ENCODE data around the gene ZMYND8.

Gene ZMYND8

DNA sequence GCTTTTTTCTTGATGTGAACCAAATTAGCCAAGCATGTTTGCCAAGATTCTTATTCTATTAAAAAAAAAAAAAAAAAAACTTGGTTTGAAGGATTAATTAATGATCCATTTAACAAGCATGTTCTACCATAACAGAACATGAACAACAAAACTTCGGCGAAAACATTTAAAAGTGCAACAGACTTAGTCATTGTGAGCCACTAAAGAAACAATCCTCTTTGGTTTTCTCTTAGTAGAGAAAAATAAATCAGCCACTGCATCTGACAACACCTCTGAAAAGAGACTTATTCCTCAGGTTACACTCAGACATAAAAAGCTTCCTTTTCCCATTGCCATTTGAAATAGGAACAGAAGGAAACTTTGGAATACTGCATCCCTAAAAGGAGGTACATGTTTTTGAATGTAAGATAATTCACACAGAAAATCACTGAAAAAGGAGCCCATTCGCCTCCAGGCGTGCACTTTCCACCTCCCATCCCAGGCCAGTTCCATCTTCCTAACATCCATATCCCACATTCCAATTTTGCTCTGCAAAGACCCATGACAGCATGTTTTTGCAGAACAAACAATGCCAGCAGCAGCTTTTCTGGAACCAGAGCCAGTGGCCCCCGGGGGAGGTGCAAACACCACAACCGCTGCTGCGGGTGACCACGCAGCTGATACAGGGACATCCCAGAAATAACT lies 79.5 kb downstream of the ZMYND8 start:
- TF ChIP-seq, protein P1, sequence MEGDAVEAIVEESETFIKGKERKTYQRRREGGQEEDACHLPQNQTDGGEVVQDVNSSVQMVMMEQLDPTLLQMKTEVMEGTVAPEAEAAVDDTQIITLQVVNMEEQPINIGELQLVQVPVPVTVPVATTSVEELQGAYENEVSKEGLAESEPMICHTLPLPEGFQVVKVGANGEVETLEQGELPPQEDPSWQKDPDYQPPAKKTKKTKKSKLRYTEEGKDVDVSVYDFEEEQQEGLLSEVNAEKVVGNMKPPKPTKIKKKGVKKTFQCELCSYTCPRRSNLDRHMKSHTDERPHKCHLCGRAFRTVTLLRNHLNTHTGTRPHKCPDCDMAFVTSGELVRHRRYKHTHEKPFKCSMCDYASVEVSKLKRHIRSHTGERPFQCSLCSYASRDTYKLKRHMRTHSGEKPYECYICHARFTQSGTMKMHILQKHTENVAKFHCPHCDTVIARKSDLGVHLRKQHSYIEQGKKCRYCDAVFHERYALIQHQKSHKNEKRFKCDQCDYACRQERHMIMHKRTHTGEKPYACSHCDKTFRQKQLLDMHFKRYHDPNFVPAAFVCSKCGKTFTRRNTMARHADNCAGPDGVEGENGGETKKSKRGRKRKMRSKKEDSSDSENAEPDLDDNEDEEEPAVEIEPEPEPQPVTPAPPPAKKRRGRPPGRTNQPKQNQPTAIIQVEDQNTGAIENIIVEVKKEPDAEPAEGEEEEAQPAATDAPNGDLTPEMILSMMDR (IDR thresholded peaks at IDR 0.05; ENCODE audit: poor library complexity, severe bottlenecking), result no peak
- Histone ChIP-seq H3K9me3 (ENCODE audit: severe bottlenecking) (no peaks in the 10 kb centered on the region), H3K4me3 (ENCODE audit: severe bottlenecking) (no peak overlapping the region), H3K27ac (ENCODE audit: poor library complexity, severe bottlenecking) (peak overlapping the region; percentile 98), H3K36me3 (ENCODE audit: low read depth) (peaks cover 96% of the 10 kb centered on the region), H3K27me3 (ENCODE audit: insufficient read depth, poor library complexity, severe bottlenecking) (no peaks in the 10 kb centered on the region), H3K4me1 (ENCODE audit: insufficient read depth, poor library complexity, severe bottlenecking) (peaks cover 43% of the 10 kb centered on the region)
- DNase-seq (ENCODE audit: low spot score), result no peak
- no peak for ATAC-seq (ENCODE audit: low read depth)

DNA sequence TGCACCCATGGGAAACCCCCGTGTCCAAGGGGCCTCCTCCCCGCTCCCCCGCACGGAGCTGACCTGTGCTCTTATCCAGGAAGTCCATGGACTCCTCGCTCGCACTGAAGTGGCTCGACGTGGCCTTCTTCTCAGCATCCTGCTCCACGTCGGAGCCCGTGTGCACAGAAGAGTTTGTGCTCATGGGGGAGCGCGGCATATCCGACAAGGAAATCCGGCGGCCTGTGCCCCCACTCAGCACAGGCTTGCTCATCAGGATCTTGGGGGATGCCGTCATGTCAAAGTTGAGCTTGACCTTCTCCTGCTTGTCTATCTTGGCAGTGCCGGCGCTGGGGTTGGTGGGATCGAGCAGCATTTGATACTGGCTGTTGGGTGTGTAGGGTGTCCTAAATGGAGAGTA lies 80.2 kb downstream of the ZMYND8 start:
- no peak for ATAC-seq (ENCODE audit: low read depth)
- DNase-seq (ENCODE audit: low spot score), result no peak
- Histone ChIP-seq H3K4me1 (ENCODE audit: insufficient read depth, poor library complexity, severe bottlenecking) (peaks cover 43% of the 10 kb centered on the region), H3K36me3 (ENCODE audit: low read depth) (peaks cover 96% of the 10 kb centered on the region), H3K4me3 (ENCODE audit: severe bottlenecking) (no peak overlapping the region), H3K9me3 (ENCODE audit: severe bottlenecking) (no peaks in the 10 kb centered on the region), H3K27me3 (ENCODE audit: insufficient read depth, poor library complexity, severe bottlenecking) (no peaks in the 10 kb centered on the region), H3K27ac (ENCODE audit: poor library complexity, severe bottlenecking) (peak overlapping the region; percentile 98)
- TF ChIP-seq, protein P1 (IDR thresholded peaks at IDR 0.05; ENCODE audit: poor library complexity, severe bottlenecking), result no peak

DNA sequence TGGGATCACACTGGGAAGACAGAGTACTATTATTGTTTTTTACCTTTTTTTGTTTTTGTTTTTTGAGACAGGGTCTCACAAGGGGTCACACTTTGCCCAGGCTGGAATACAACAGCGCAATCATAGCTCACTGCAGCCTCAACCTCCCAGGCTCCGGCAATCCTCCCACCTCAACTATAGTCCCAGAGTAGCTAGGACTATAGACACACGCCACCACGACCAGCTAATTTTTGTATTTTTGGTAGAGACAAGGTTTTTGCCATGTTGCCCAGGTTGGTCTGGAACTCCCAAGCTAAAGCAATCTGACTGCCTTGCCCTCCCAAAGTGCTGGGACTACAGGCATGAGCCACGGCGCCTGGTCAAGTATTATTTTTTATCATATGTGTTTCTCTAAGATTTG lies 81.0 kb downstream of the ZMYND8 start:
- Histone ChIP-seq H3K27ac (ENCODE audit: poor library complexity, severe bottlenecking) (peak overlapping the region; percentile 98), H3K36me3 (ENCODE audit: low read depth) (peaks cover 92% of the 10 kb centered on the region), H3K4me3 (ENCODE audit: severe bottlenecking) (no peak overlapping the region), H3K9me3 (ENCODE audit: severe bottlenecking) (no peaks in the 10 kb centered on the region), H3K4me1 (ENCODE audit: insufficient read depth, poor library complexity, severe bottlenecking) (peaks cover 43% of the 10 kb centered on the region), H3K27me3 (ENCODE audit: insufficient read depth, poor library complexity, severe bottlenecking) (no peaks in the 10 kb centered on the region)
- no peak for ATAC-seq (ENCODE audit: low read depth)
- no peak for DNase-seq (ENCODE audit: low spot score)
- TF ChIP-seq, protein P1 (IDR thresholded peaks at IDR 0.05; ENCODE audit: poor library complexity, severe bottlenecking), result no peak

DNA sequence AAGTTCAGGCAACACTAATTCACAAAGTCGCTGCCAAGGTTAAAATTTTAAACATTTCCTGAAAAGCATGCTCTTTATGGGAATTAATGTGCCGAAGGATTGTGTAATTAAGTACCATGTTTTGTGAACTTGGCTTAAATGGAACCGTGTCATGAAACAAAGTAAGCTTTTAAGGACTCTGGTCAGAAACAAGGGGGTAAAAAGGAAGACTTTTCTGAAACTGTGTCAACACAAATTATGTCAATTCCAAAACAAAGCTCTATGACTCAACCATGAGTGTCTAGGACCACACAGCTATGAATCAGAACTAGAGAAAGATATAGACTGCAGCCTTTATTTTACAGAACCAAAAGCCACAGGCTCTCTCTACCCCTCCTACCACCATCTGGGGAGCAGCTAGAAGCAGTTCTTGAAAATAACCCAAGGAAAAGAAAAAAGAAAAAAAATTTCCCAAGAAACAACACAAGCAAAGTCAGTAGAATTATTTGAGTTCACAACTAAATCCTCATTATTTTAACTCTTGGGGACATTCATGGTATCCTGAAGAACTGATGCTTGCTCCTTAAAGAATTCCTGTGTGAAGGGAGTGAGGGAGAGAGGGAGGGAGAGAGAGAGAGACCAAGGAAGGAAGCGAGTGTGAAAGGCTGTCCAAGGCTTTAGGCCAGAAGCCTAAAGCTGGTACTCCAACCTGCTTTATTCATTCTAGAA lies 81.9 kb downstream of the ZMYND8 start:
- TF ChIP-seq, protein P1 (IDR thresholded peaks at IDR 0.05; ENCODE audit: poor library complexity, severe bottlenecking), result no peak
- H3K4me3 ChIP-seq (ENCODE audit: severe bottlenecking), result no peak overlapping the region
- ATAC-seq (ENCODE audit: low read depth) (peak; percentile 96), DNase-seq (ENCODE audit: low spot score) (no peak)
- peaks cover 43% of the 10 kb centered on the region for H3K4me1 ChIP-seq (ENCODE audit: insufficient read depth, poor library complexity, severe bottlenecking)
- H3K27ac ChIP-seq (ENCODE audit: poor library complexity, severe bottlenecking), result peak overlapping the region; percentile 98
- H3K9me3 ChIP-seq (ENCODE audit: severe bottlenecking), result no peaks in the 10 kb centered on the region
- no peaks in the 10 kb centered on the region for H3K27me3 ChIP-seq (ENCODE audit: insufficient read depth, poor library complexity, severe bottlenecking)
- peaks cover 87% of the 10 kb centered on the region for H3K36me3 ChIP-seq (ENCODE audit: low read depth)

All from RWPE2 (cell line).